HG03469 (cell line): Measurements from ENCODE around the gene CYB5R3.
"Not testable (repeated sequence)": the region's sequence is repeated elsewhere in the genome, so short reads cannot be mapped to it uniquely, and the experiment has no call there.

Experiments
- ATAC-seq: cut with Tn5 transposase; IDR thresholded peaks from one replicate; pipeline ENCODE4 v1.9.1; 2021; ENCODE audit warnings: mild to moderate bottlenecking, moderate library complexity, moderate number of reproducible peaks; ENCODE audit not compliant: unreplicated experiment

Gene CYB5R3

DNA sequence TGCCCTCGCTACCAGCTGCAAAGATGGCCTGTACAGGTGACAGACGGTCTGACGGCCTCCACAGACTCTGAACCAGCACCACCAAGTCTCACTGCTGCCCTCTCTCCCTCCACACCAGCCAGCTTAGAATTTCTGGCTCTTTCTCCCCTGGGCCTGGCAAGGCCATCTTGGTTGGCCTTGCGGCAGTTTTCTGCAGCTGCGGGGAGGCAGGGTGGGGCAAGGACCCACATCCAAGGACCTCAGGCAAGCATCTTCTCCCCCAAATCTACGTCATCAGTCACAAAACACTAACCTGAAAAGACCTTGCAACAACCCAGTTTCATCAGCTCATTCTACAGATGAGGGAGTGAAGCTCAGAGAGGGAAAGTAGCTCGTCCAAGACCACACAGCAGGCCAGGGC, 22.8 kb downstream of the CYB5R3 start:
- no peak for ATAC-seq

DNA sequence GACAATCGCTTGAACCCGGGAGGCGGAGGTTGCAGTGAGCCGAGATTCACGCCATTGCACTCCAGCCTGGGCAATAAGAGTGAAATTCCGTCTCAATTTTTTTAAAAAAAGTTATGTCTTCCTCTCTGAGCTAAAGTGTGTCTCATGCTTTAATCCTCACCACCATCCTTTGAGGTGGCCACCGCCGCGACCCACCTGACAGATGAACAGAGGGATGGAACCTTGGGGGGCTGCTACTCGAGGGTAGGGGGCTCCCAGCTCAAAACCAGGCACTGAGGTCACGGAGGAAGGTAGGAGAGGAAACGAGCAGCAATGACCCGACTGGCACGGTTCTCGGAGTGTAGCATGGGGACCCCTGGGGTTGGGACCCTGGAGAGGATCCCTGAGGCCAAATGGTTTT, 23.8 kb downstream of the CYB5R3 start:
- ATAC-seq = no peak

GRCh38 chr22:42624551-42625106, 24.6 kb downstream of the CYB5R3 start:
- no peak for ATAC-seq

DNA sequence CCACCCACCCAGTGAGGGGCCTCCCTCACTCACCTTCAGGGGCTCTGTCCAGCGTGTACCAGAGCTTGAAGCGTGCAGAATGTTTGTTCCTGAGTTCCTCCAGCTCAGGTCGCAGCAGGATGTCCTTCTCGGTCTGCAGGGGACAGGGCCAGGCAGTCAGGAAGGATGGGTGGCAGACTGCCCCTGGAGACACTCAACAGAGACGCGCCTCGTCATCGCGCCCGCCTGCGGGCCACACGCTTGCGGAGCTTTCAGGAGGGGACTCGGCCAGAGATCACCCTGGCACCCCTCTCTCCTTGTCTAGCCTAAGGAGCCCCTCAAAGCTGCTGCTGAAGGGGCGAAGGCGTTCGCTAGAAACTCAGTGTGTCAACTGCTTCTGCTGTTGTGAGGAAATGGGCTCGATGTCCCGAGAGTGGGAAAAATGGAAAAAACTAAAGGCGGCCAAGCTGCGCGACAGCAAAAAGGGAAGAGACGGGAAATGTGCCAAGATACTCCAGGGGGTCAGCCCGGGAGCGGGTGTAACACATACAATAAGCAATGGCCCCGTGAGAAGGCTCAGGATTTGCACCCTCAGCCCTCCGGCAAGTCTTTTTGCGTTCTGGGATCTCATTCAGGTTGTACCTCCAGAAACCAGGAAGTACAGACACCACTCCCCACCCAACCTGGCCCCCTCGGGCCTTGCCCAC, 25.3 kb downstream of the CYB5R3 start:
- ATAC-seq = no peak

DNA sequence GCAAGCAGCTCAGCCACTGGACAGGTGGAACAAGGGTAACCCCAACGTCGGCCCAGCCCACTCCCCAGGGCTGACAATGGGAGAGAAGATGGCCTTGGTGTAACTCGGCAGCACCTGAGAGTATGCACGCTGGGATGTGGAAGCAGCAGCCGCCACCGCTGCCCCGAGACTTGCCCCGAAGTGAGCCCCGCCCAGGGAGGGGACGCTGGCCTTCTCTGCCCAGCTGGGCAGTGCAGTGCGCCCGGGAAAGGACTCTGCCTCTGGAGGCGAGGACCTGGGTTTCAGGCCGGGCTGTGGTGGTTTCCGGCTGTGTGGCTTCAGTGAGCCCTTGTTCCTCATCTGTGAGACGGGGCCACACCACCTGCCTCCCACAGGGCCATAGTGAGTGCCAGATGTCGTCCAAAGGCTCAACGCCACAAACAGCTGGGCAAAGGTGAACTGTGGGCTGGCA, 25.9 kb downstream of the CYB5R3 start:
- no peak for ATAC-seq

DNA sequence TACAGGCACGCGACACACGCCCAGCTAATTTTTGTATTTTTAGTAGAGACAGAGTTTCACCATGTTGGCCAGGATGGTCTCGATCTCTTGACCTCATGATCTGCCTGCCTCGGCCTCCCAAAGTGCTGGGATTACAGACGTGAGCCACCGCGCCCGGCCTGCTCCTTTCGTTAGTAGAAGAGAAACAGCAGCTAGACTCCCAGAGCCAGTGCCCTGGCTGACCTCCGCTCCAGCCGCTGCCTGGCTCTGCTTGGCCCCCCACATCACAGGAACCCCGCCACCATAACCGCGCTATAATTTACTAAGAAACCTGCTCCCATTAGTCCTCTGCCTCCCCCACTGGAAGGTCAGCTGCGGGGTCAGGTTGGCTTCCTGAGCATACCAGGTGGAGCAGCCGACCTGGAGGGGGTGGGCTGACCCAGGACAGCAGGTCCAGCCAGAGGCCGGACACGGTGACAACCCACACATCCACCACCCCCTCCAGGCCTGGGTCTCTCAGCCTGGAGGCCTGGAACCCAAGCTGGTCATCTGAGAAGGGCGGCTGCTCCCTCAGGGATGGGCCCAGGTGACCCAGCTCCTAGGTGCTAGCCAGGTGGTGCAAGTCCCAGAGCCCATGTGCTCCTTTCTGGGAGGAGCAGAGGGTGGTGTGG, 27.0 kb downstream of the CYB5R3 start:
- ATAC-seq = no peak

- no peak for ATAC-seq
These were observed 27.6 kb downstream of the CYB5R3 start for GRCh38 chr22:42621505-42622002.

GRCh38 chr22:42620084-42620483, 29.1 kb downstream of the CYB5R3 start:
- ATAC-seq = no peak

DNA sequence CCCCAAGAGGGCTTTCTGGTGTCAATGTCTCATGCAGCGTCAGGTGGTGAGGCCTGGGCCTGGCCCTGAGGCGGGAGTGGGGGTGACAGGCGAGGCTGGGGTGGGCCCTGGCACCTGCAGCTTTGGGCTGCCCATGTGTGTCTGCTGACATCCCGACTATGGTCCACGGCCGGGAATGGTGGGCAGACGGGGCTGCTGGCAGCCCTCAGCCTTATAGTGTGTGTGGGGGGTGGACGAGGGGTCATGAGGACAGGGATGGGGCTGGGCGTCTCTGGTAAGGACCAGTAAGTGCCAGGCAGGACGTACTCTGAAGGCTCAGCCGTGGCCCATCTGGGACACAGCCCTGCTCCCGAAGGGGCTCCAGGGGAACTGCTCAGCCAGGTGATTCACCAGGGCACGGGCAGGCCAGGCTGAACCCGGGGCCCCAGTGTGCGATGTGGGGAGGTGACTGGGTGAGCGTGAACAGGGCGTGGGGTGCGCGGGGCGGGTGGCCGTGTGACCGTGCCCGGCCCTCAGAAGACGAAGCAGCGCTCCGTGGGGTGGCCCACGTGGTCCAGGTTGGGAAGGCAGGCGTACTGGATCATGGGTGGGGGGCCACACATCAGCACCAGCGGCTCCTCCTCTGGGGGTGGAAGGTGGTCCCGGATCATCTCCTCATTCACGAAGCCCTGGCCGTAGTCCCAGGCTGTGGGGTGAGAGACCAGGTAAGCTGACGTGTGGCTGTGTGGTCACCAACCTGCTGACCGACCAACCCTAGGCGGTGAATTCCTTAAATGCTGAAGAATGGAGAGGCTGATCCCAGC, 29.7 kb downstream of the CYB5R3 start:
- no peak for ATAC-seq

DNA sequence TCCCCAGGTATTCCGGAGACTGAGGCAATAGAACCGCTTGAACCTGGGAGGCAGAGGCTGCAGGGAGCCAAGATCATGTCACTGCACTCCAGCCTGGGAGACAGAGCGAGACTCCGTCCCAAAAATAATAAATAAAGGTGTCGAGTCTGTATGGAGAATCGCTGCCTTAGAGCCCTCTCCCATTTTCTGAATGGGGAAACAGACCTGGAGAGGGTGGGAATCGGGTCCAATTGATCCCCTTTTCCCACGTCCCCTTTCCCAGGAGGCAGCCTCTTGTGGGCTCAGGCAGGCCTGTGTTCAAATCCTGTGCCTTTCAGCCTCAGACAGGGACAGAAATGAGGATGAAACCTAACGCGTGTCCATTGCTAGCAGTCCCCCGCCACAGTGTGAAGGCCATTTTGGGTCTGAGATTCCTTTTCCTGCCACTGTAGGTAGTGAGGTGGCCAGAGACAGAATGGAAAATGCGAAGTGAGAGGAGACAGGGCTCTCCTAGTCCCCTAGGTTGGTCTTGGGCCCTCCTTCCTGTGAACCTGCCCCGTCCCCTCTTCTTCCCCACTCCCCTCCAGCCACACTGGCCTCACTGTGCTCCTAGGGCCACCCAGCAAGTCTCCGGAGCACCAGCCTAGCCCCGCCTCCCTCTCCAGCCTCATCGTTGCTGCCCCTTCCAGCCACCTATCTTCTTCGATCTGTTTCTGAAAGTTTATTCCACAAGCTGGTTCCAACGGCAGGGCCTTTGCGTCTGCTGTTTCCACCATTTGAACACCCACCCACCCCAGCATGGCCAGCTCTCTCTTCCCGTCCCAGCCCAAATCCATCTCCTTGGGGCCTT, 31.8 kb downstream of the CYB5R3 start:
- ATAC-seq = no peak

DNA sequence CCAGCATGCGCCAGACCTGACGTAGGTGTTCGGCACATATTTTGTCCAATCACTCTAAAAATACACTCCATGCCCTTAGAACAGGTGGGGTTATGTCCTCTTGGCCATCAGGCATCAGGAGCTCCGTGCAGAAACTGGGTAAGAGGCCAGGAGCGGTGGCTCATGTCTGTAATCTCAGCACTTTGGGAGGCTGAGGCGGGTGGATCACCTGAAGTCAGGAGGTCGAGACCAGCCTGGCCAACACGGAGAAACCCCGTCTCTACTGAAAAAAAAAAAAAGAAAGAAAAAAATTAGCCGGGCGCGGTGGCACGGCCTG, 33.4 kb downstream of the CYB5R3 start:
- not testable (repeated sequence) for ATAC-seq

DNA sequence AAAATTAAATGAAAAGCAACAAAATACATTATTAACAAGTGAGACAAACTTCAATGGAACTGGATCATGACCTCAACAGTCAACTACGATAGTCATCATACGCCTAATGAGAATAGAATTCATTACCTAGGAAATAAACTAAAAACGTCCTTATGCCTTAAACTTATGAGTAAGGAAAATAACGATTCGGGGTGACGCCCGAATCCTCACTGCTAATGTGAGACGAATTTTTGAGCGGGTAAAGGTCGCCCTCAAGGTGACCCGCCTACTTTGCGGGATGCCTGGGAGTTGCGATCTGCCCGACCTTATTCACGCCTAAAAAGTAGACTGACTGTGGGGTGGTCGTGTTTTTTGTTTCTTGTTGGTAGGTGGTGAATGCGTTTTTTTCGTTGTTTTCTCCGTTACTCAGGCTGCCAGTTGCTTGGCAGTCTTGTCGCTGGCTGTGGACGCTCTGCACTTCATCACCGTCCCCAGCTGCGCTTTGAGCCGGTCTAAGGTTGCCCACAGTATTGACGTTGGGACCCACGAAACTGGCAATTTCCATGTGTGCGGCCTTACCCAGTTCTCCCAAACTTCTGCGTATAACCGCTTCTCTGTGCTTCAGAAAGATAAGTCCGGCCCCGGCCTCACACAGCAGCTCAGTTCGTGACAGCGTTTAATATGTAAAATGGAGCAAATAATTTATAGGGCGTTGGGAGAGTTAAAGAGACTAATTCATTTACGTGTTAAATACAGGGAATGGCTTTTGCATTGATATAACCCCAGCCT, 33.9 kb downstream of the CYB5R3 start:
- peak; percentile 36 for ATAC-seq

- ATAC-seq = peak; percentile 63
These were observed 34.7 kb downstream of the CYB5R3 start, which contains the start of gene POLDIP3 for GRCh38 chr22:42614312-42615091. TSS of gene POLDIP3 (minus strand) at chr22:42614883. CDS start at chr22:42614857, 26 bp downstream.

DNA sequence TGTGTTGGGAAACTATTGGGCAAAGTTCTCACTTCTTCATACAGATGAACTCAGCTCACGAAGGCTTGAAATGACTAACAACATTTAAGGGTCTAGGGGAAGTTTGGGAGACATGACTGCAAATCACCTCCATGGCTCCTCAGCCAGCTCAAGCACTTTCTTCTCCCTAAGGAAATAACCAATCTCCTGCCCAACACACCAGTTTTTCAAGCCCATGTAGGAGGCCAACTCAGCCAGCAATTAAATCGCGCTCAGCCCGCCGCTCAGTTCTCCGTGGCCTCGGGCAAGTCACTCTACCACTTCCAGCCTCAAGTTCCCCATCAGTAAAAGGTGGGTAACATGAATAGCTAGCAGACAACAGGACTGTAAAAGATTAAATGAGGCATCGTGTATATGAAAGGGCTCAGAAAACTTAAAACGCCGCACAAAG, 35.3 kb downstream of the CYB5R3 start:
- no peak for ATAC-seq

DNA sequence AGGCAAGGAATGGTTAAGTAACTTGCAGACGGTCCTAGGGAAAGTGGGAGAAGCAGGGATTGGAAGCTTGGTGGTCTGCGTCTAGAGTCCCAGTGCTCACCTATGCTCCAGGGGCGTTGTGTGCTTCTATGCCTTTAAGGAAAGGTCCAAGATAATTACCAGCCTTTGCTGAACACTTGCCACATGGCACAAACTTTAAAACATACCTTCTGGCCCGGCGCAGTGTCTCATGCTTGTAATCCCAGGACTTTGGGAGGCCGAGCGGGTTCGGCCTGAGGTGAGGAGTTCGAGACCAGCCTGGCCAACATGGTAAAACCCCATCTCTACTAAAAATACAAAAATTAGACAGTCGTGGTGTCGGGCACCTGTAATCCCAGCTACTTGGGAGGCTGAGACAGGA, 36.9 kb downstream of the CYB5R3 start:
- no peak for ATAC-seq

DNA sequence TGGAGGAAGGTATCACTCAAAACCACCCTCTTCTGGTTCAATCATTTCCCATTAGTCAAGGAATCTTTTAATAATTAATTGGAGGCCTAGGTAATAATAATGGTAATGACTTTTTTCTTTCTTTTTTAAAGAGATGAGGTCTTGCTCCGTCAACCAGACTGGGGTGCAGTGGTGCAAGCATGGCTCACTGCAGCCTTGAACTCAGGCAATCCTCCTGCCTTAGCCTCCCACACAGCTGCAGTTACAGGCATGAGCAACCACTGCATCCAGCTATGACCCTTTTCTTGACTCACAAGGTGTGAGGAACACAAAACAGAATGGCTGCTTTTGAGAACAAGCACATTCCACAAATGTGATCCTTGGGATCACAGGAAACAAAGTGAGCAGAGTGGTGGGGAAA, 38.1 kb downstream of the CYB5R3 start:
- ATAC-seq = no peak

- no peak for ATAC-seq
These were observed 39.0 kb downstream of the CYB5R3 start for GRCh38 chr22:42610186-42610585.

GRCh38 chr22:42608823-42609361, 40.3 kb downstream of the CYB5R3 start:
- ATAC-seq = no peak
